HepG2 (cell line): ENCODE results near the gene POMP. TPM values are rescaled to one million over a fixed set of nuclear protein-coding genes. Genes with fewer than 3 reads are reported as not detected.
A peak's percentile ranks its signal among the peaks of the same experiment; 100 is the strongest.

ENCODE experiments used
- CBX5 ChIP-seq: sonication (generic); formaldehyde crosslinking; IDR thresholded peaks from 2 replicates; pipeline ENCODE4 v1.4.0; 2020; ENCODE audit warnings: missing genetic modification reagents, borderline replicate concordance
- KMT2A ChIP-seq: sonication (generic); formaldehyde crosslinking; IDR thresholded peaks from 2 replicates; pipeline ENCODE4 v1.4.0; 2020; ENCODE audit warnings: missing genetic modification reagents
- MED13 ChIP-seq: sonication (generic); formaldehyde crosslinking; IDR thresholded peaks from 2 replicates; pipeline ENCODE4 v1.5.0; 2020; ENCODE audit warnings: missing genetic modification reagents
- PATZ1 ChIP-seq: sonication (generic); formaldehyde crosslinking; IDR thresholded peaks from 2 replicates; pipeline ENCODE4 v1.4.0; 2020; ENCODE audit warnings: missing genetic modification reagents
- RCOR2 ChIP-seq: IDR thresholded peaks from 2 replicates; pipeline ENCODE4 v1.6.1; 2016; ENCODE audit warnings: missing biosample characterization, missing genetic modification reagents
- RNF219 ChIP-seq: sonication (generic); formaldehyde crosslinking; IDR thresholded peaks from 2 replicates; pipeline ENCODE4 v1.5.0; 2020; ENCODE audit warnings: mild to moderate bottlenecking, missing genetic modification reagents
- TEAD2 ChIP-seq: sonication (generic); formaldehyde crosslinking; IDR thresholded peaks from 2 replicates; pipeline ENCODE4 v1.9.0; 2021; ENCODE audit warnings: missing genetic modification reagents
- TOE1 ChIP-seq: sonication (generic); formaldehyde crosslinking; IDR thresholded peaks from 2 replicates; pipeline ENCODE4 v1.4.0; 2020; ENCODE audit warnings: mild to moderate bottlenecking, missing genetic modification reagents
- ZNF142 ChIP-seq: sonication (generic); formaldehyde crosslinking; IDR thresholded peaks from 2 replicates; pipeline ENCODE4 v1.4.0; 2020; ENCODE audit warnings: missing genetic modification reagents
- ZNF530 ChIP-seq: sonication (generic); formaldehyde crosslinking; IDR thresholded peaks from 2 replicates; pipeline ENCODE4 v1.5.0; 2020; ENCODE audit warnings: low read depth, mild to moderate bottlenecking, missing genetic modification reagents
- ZNF543 ChIP-seq: sonication (generic); formaldehyde crosslinking; IDR thresholded peaks from 2 replicates; pipeline ENCODE4 v1.4.0; 2020; ENCODE audit warnings: mild to moderate bottlenecking, missing genetic modification reagents
- ZNF547 ChIP-seq: sonication (generic); formaldehyde crosslinking; IDR thresholded peaks from 2 replicates; pipeline ENCODE4 v1.5.1; 2020; ENCODE audit warnings: mild to moderate bottlenecking, missing genetic modification reagents
- ZNF549 ChIP-seq: sonication (generic); formaldehyde crosslinking; IDR thresholded peaks from 2 replicates; pipeline ENCODE4 v1.5.0; 2020; ENCODE audit warnings: missing genetic modification reagents
- ZNF841 ChIP-seq: sonication (generic); formaldehyde crosslinking; IDR thresholded peaks from 2 replicates; pipeline ENCODE4 v1.8.1; 2023; ENCODE audit warnings: missing genetic modification reagents, borderline replicate concordance
- polyA plus RNA-seq, 8 experiments: library from polyadenylated mRNA; depleted of rRNA in 3 of 8; stranded (reverse) in 7 of 8; unstranded in 1 of 8; fragments of >200 nt; fragmentation: Illumina TruSeq in 4 of 8; extraction: Trizol in 4 of 8; gene quantifications; 2 replicates each; pipeline versions ENCODE4 v1.2.1 to v1.2.3, GENCODE V29; 2011 to 2016; ENCODE audit warnings: low read depth in 4 of 8, missing spikeins in 1 of 8, mixed read lengths in 1 of 8; ENCODE audit not compliant: insufficient read depth in 1 of 8
- total RNA-seq, 5 experiments: library from RNA; depleted of rRNA; stranded (reverse); fragments of >200 nt; fragmentation: Illumina TruSeq; extraction: Trizol; gene quantifications; 2 replicates each; pipeline ENCODE4 v1.2.3, GENCODE V29; 2016; ENCODE audit warnings: low read depth in 1 of 5
- TF ChIP-seq, protein P1 (sequence below): sonication (generic); IDR thresholded peaks from 2 replicates; pipeline ENCODE4 v1.6.1; 2016; ENCODE audit warnings: low read depth, borderline replicate concordance
- TF ChIP-seq, protein P2 (sequence below): sonication (generic); formaldehyde crosslinking; IDR thresholded peaks from 2 replicates; pipeline ENCODE4 v1.4.0; 2020; ENCODE audit warnings: missing genetic modification reagents, borderline replicate concordance

POMP gene
- total and polyA plus RNA-seq, 2 of the 13 experiments (the other 11 are each of a cell fraction or from before 2014, with no cell fraction given), result 30.6 to 118 TPM

DNA sequence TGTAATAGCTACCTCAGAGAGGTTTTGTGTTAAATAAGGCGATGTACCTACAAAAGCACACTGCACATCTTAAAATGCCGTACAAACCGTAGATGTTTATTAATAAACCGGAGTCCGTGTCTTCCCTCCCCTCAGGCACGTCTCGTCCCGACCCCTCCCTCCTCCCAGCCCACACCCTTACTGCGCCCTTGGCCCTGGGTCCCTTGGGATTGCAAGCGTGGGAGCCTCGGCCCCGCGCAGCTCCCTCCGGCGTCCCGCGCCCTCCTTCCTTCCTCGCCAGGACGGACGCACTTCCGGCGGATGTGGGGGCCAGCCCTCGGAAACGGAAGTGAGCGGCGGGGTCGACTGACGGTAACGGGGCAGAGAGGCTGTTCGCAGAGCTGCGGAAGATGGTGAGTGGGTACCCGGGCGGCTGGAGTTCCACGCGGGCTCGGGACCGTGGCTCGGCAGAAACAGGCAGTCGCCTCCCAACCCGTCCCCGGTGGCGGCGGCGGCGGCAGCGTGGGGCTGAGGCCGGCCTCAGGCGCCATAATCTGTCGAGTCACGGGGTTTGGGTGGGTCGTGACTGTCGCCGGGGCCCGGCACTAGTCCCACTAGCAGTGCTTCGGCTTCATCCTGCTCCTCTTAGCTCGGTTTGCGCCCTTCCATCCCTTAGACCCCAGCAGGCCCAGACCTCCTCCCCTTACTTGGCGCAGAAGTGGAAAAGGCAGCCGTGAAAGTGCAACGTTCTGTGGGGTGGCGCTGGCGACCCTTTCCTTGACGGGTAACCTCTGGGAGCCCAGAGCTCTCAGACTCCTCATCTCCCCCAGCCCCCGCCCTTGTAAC is at the start of gene POMP (continued):
- TF ChIP-seq ZNF530, result no peak
- TF ChIP-seq PATZ1 (CRISPR knock-in tag), result peak; percentile 86
- no peak for TF ChIP-seq ZNF549
- peak; percentile 78; the same call in 1 of the 2 replicates for TF ChIP-seq ZNF543 (CRISPR knock-in tag)
- TF ChIP-seq CBX5 (CRISPR knock-in tag), result peak; percentile 71; the same call in 1 of the 2 replicates
- TF ChIP-seq ZNF142 (CRISPR knock-in tag), result no peak
- no peak for TF ChIP-seq RNF219
- TF ChIP-seq RCOR2 (CRISPR knock-in tag), result no peak
- peak; percentile 89 for TF ChIP-seq KMT2A (CRISPR knock-in tag)
- TF ChIP-seq, protein P1, sequence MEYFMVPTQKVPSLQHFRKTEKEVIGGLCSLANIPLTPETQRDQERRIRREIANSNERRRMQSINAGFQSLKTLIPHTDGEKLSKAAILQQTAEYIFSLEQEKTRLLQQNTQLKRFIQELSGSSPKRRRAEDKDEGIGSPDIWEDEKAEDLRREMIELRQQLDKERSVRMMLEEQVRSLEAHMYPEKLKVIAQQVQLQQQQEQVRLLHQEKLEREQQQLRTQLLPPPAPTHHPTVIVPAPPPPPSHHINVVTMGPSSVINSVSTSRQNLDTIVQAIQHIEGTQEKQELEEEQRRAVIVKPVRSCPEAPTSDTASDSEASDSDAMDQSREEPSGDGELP, result 0 out of 2 replicates have a peak, but pooled peaks have one; percentile 50
- TF ChIP-seq TEAD2 (CRISPR knock-in tag), result no peak
- TF ChIP-seq MED13 (CRISPR knock-in tag), result no peak
- TF ChIP-seq ZNF547 (CRISPR knock-in tag), result peak; percentile 81
- TF ChIP-seq ZNF841 (CRISPR knock-in tag), result no peak
- TF ChIP-seq, protein P2, sequence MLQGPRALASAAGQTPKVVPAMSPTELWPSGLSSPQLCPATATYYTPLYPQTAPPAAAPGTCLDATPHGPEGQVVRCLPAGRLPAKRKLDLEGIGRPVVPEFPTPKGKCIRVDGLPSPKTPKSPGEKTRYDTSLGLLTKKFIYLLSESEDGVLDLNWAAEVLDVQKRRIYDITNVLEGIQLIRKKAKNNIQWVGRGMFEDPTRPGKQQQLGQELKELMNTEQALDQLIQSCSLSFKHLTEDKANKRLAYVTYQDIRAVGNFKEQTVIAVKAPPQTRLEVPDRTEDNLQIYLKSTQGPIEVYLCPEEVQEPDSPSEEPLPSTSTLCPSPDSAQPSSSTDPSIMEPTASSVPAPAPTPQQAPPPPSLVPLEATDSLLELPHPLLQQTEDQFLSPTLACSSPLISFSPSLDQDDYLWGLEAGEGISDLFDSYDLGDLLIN (CRISPR knock-in tag), result no peak
- no peak for TF ChIP-seq TOE1 (CRISPR knock-in tag)
